ENCODE results near the gene CD28.
A peak's percentile ranks its signal among the peaks of the same experiment; 100 is the strongest.

The CD28 gene

GRCh38 chr2:203706403-203706802 lies at the start of gene CD28:
Gene CD28 (plus strand): TSS chr2:203706639. CDS start chr2:203706697, 58 bp downstream.
- Mint-ChIP-seq H3K4me3 (peak within 1 kb of the TSS; percentile 94), H3K4me1 (ENCODE audit: low read depth) (peaks cover 53% of the 10 kb centered on the region), H3K36me3 (ENCODE audit: low read depth) (peaks cover 27% of the 10 kb centered on the region), H3K27ac (peak within 1 kb of the TSS; percentile 94), H3K9me3 (no peaks in the 10 kb centered on the region), H3K27me3 (no peaks in the 10 kb centered on the region)

GRCh38 chr2:203659331-203660049 lies 46.9 kb upstream of the CD28 start:
- H3K27me3 Mint-ChIP-seq, result no peaks in the 10 kb centered on the region
- H3K27ac Mint-ChIP-seq, result no peak overlapping the region
- no peak overlapping the region for H3K4me3 Mint-ChIP-seq
- peaks cover 34% of the 10 kb centered on the region for H3K4me1 Mint-ChIP-seq (ENCODE audit: low read depth)
- H3K36me3 Mint-ChIP-seq (ENCODE audit: low read depth), result no peaks in the 10 kb centered on the region
- H3K9me3 Mint-ChIP-seq, result no peaks in the 10 kb centered on the region

- Mint-ChIP-seq H3K27ac (no peak overlapping the region), H3K36me3 (ENCODE audit: low read depth) (no peaks in the 10 kb centered on the region), H3K9me3 (no peaks in the 10 kb centered on the region), H3K4me3 (no peak overlapping the region), H3K27me3 (no peaks in the 10 kb centered on the region), H3K4me1 (ENCODE audit: low read depth) (peaks cover 25% of the 10 kb centered on the region)
Measured at GRCh38 chr2:203660465-203660864, 46.0 kb upstream of the CD28 start.

- Mint-ChIP-seq H3K4me3 (no peak overlapping the region), H3K36me3 (ENCODE audit: low read depth) (no peaks in the 10 kb centered on the region), H3K27me3 (no peaks in the 10 kb centered on the region)
Measured at GRCh38 chr2:203661279-203661908, 45.0 kb upstream of the CD28 start.

GRCh38 chr2:203662487-203662886 lies 44.0 kb upstream of the CD28 start:
- H3K36me3 Mint-ChIP-seq (ENCODE audit: low read depth), result no peaks in the 10 kb centered on the region
- no peak overlapping the region for H3K4me3 Mint-ChIP-seq
- H3K27ac Mint-ChIP-seq, result no peak overlapping the region
- H3K27me3 Mint-ChIP-seq, result no peaks in the 10 kb centered on the region
- H3K9me3 Mint-ChIP-seq, result no peaks in the 10 kb centered on the region
- peaks cover 15% of the 10 kb centered on the region for H3K4me1 Mint-ChIP-seq (ENCODE audit: low read depth)

More at GRCh38 chr2:203661279-203661908, 45.0 kb upstream of the CD28 start:
- no peaks in the 10 kb centered on the region for H3K9me3 Mint-ChIP-seq
- H3K4me1 Mint-ChIP-seq (ENCODE audit: low read depth), result peaks cover 19% of the 10 kb centered on the region
- no peak overlapping the region for H3K27ac Mint-ChIP-seq

GRCh38 chr2:203662951-203663350 lies 43.5 kb upstream of the CD28 start:
- peaks cover 20% of the 10 kb centered on the region for H3K4me1 Mint-ChIP-seq (ENCODE audit: low read depth)
- no peaks in the 10 kb centered on the region for H3K36me3 Mint-ChIP-seq (ENCODE audit: low read depth)
- no peaks in the 10 kb centered on the region for H3K27me3 Mint-ChIP-seq
- no peaks in the 10 kb centered on the region for H3K9me3 Mint-ChIP-seq
- H3K27ac Mint-ChIP-seq, result no peak overlapping the region
- no peak overlapping the region for H3K4me3 Mint-ChIP-seq

- H3K36me3 Mint-ChIP-seq (ENCODE audit: low read depth), result no peaks in the 10 kb centered on the region
- no peaks in the 10 kb centered on the region for H3K9me3 Mint-ChIP-seq
- H3K4me3 Mint-ChIP-seq, result no peak overlapping the region
- H3K27ac Mint-ChIP-seq, result peak overlapping the region; percentile 67
- peaks cover 21% of the 10 kb centered on the region for H3K4me1 Mint-ChIP-seq (ENCODE audit: low read depth)
- H3K27me3 Mint-ChIP-seq, result no peaks in the 10 kb centered on the region
Measured at GRCh38 chr2:203664029-203664755, 42.2 kb upstream of the CD28 start.

- peaks cover 14% of the 10 kb centered on the region for H3K4me1 Mint-ChIP-seq (ENCODE audit: low read depth)
- H3K9me3 Mint-ChIP-seq, result no peaks in the 10 kb centered on the region
- H3K27ac Mint-ChIP-seq, result peak overlapping the region; percentile 23
- H3K27me3 Mint-ChIP-seq, result no peaks in the 10 kb centered on the region
- no peak overlapping the region for H3K4me3 Mint-ChIP-seq
- no peaks in the 10 kb centered on the region for H3K36me3 Mint-ChIP-seq (ENCODE audit: low read depth)
Measured at GRCh38 chr2:203667838-203668237, 38.6 kb upstream of the CD28 start.

- Mint-ChIP-seq H3K36me3 (ENCODE audit: low read depth) (no peaks in the 10 kb centered on the region), H3K4me1 (ENCODE audit: low read depth) (peaks cover 32% of the 10 kb centered on the region), H3K27me3 (no peaks in the 10 kb centered on the region), H3K27ac (no peak overlapping the region), H3K4me3 (no peak overlapping the region), H3K9me3 (no peaks in the 10 kb centered on the region)
Measured at GRCh38 chr2:203669820-203670219, 36.6 kb upstream of the CD28 start.

- no peaks in the 10 kb centered on the region for H3K9me3 Mint-ChIP-seq
- H3K4me3 Mint-ChIP-seq, result no peak overlapping the region
- H3K36me3 Mint-ChIP-seq (ENCODE audit: low read depth), result no peaks in the 10 kb centered on the region
- H3K27me3 Mint-ChIP-seq, result no peaks in the 10 kb centered on the region
- no peak overlapping the region for H3K27ac Mint-ChIP-seq
- H3K4me1 Mint-ChIP-seq (ENCODE audit: low read depth), result peaks cover 39% of the 10 kb centered on the region
Measured at GRCh38 chr2:203670939-203671338, 35.5 kb upstream of the CD28 start.

- Mint-ChIP-seq H3K4me1 (ENCODE audit: low read depth) (peaks cover 39% of the 10 kb centered on the region), H3K36me3 (ENCODE audit: low read depth) (no peaks in the 10 kb centered on the region), H3K27me3 (no peaks in the 10 kb centered on the region), H3K9me3 (no peaks in the 10 kb centered on the region), H3K27ac (no peak overlapping the region), H3K4me3 (no peak overlapping the region)
Measured at GRCh38 chr2:203671876-203672275, 34.6 kb upstream of the CD28 start.

- H3K36me3 Mint-ChIP-seq (ENCODE audit: low read depth), result no peaks in the 10 kb centered on the region
- peak overlapping the region; percentile 91 for H3K27ac Mint-ChIP-seq
- H3K4me1 Mint-ChIP-seq (ENCODE audit: low read depth), result peaks cover 32% of the 10 kb centered on the region
- no peaks in the 10 kb centered on the region for H3K9me3 Mint-ChIP-seq
- H3K4me3 Mint-ChIP-seq, result no peak overlapping the region
- H3K27me3 Mint-ChIP-seq, result no peaks in the 10 kb centered on the region
Measured at GRCh38 chr2:203672856-203673255, 33.6 kb upstream of the CD28 start.

- no peaks in the 10 kb centered on the region for H3K9me3 Mint-ChIP-seq
Measured at GRCh38 chr2:203673933-203674332, 32.5 kb upstream of the CD28 start.

GRCh38 chr2:203675086-203675485 lies 31.4 kb upstream of the CD28 start:
- Mint-ChIP-seq H3K27ac (peak overlapping the region; percentile 91), H3K4me1 (ENCODE audit: low read depth) (peaks cover 37% of the 10 kb centered on the region), H3K36me3 (ENCODE audit: low read depth) (no peaks in the 10 kb centered on the region), H3K27me3 (no peaks in the 10 kb centered on the region), H3K4me3 (no peak overlapping the region), H3K9me3 (no peaks in the 10 kb centered on the region)

More at GRCh38 chr2:203673933-203674332, 32.5 kb upstream of the CD28 start:
- Mint-ChIP-seq H3K4me1 (ENCODE audit: low read depth) (peaks cover 33% of the 10 kb centered on the region), H3K4me3 (peak overlapping the region; percentile 64), H3K36me3 (ENCODE audit: low read depth) (no peaks in the 10 kb centered on the region), H3K27me3 (no peaks in the 10 kb centered on the region), H3K27ac (peak overlapping the region; percentile 91)

- H3K36me3 Mint-ChIP-seq (ENCODE audit: low read depth), result no peaks in the 10 kb centered on the region
- no peak overlapping the region for H3K27ac Mint-ChIP-seq
- H3K9me3 Mint-ChIP-seq, result no peaks in the 10 kb centered on the region
- no peak overlapping the region for H3K4me3 Mint-ChIP-seq
- no peaks in the 10 kb centered on the region for H3K27me3 Mint-ChIP-seq
- H3K4me1 Mint-ChIP-seq (ENCODE audit: low read depth), result peaks cover 54% of the 10 kb centered on the region
Measured at GRCh38 chr2:203678971-203679370, 27.5 kb upstream of the CD28 start.

Measured in stimulated activated naive CD8-positive, alpha-beta T cell treated with anti-CD3 and anti-CD28 coated beads, Interleukin-15, Interleukin-2, amounts not matched to agents 100 ng/mL and 50 ng/mL, for 24 hours (primary cell).